Esophagus (tissue), 2 donors: ENCODE measurements around the gene LRRN2. TPM values are rescaled to one million over a fixed set of nuclear protein-coding genes. Genes with fewer than 3 reads are reported as not detected.

ENCODE experiments used
- H3K27ac ChIP-seq, 2 donors: one replicate each; pipeline ENCODE4 v1.5.1; 2013; ENCODE audit warnings: low read depth in 2 of 2, mild to moderate bottlenecking in 2 of 2, inconsistent platforms in 1 of 2, low read length in 1 of 2, moderate library complexity in 1 of 2
- H3K27me3 ChIP-seq, 2 donors: one replicate each; pipeline ENCODE4 v1.6.1; 2013; ENCODE audit warnings: low read length in 2 of 2, control low read depth in 1 of 2, mild to moderate bottlenecking in 1 of 2; ENCODE audit not compliant: insufficient read depth in 2 of 2, control insufficient read depth in 1 of 2
- H3K36me3 ChIP-seq, 2 donors: one replicate each; pipeline ENCODE4 v1.6.1; 2013; ENCODE audit warnings: low read length in 1 of 2; ENCODE audit not compliant: control insufficient read depth in 2 of 2, insufficient read depth in 2 of 2
- H3K4me1 ChIP-seq, 2 donors: one replicate each; pipeline ENCODE4 v1.6.1; 2013; ENCODE audit warnings: low read length in 1 of 2; ENCODE audit not compliant: control insufficient read depth in 2 of 2, insufficient read depth in 2 of 2
- H3K4me3 ChIP-seq, 2 donors: one replicate each; pipeline ENCODE4 v1.5.1; 2013; ENCODE audit warnings: low read length in 2 of 2, mild to moderate bottlenecking in 2 of 2, low read depth in 1 of 2, moderate library complexity in 1 of 2
- H3K9me3 ChIP-seq, 2 donors: one replicate each; pipeline ENCODE4 v1.6.1; 2013; ENCODE audit warnings: mild to moderate bottlenecking in 2 of 2, low read depth in 1 of 2, low read length in 1 of 2, moderate library complexity in 1 of 2; ENCODE audit not compliant: control insufficient read depth in 2 of 2, insufficient read depth in 1 of 2
- WGBS, 2 donors: extraction: QIAGEN DNeasy Blood & Tissue Kit; methylation state at CpG; one replicate each; pipeline ENCODE4 v1.1.7; 2013; 5-methylcytosine and 5-hydroxymethylcytosine counted together
- polyA plus RNA-seq, 2 donors: library from polyadenylated mRNA; stranded (reverse); fragments of 200-250 nt; gene quantifications; one replicate each; pipeline ENCODE4 v1.2.3, GENCODE V29; 2013
- donor health status: healthy with polysubstance abuse.
- donor health status: Bipolar disorder and iron deficiency.

The LRRN2 gene
- polyA plus RNA-seq, 2 donors: 0.65 to 0.88 TPM

GRCh38 chr1:204705493-204705811, 19.9 kb upstream of the LRRN2 start:
- no peak overlapping the region for H3K4me3 ChIP-seq
- H3K27me3 ChIP-seq: no peaks in the 10 kb centered on the region
- 84 to 88% methylated on average over 5 of the region's 5 CpGs for WGBS, 2 donors
- no peaks in the 10 kb centered on the region for H3K36me3 ChIP-seq
- H3K4me1 ChIP-seq: no peaks in the 10 kb centered on the region
- H3K9me3 ChIP-seq: no peaks in the 10 kb centered on the region
- H3K27ac ChIP-seq: no peak overlapping the region

GRCh38 chr1:204704794-204705492, 19.4 kb upstream of the LRRN2 start:
- Histone ChIP-seq H3K4me1 (no peaks in the 10 kb centered on the region), H3K27me3 (no peaks in the 10 kb centered on the region), H3K27ac (no peak overlapping the region), H3K4me3 (no peak overlapping the region), H3K36me3 (no peaks in the 10 kb centered on the region), H3K9me3 (no peaks in the 10 kb centered on the region)
- WGBS, 2 donors: 89% methylated on average over 4 of the region's 4 CpGs

GRCh38 chr1:204703826-204704612, 18.5 kb upstream of the LRRN2 start:
- no peaks in the 10 kb centered on the region for H3K9me3 ChIP-seq
- WGBS, 2 donors: 52 to 62% methylated on average over 16 of the region's 16 CpGs
- no peaks in the 10 kb centered on the region for H3K4me1 ChIP-seq
- H3K36me3 ChIP-seq: no peaks in the 10 kb centered on the region
- H3K27ac ChIP-seq: no peak overlapping the region
- no peaks in the 10 kb centered on the region for H3K27me3 ChIP-seq
- no peak overlapping the region for H3K4me3 ChIP-seq

GRCh38 chr1:204703268-204703664, 17.7 kb upstream of the LRRN2 start:
- H3K36me3 ChIP-seq: no peaks in the 10 kb centered on the region
- H3K27me3 ChIP-seq: no peaks in the 10 kb centered on the region
- WGBS, 2 donors: 32 to 43% methylated on average over 5 of the region's 5 CpGs
- H3K27ac ChIP-seq: no peak overlapping the region
- H3K4me1 ChIP-seq: no peaks in the 10 kb centered on the region
- no peak overlapping the region for H3K4me3 ChIP-seq
- H3K9me3 ChIP-seq: no peaks in the 10 kb centered on the region

GRCh38 chr1:204702552-204703267, 17.2 kb upstream of the LRRN2 start:
- Histone ChIP-seq H3K27me3 (no peaks in the 10 kb centered on the region), H3K4me3 (no peak overlapping the region), H3K9me3 (no peaks in the 10 kb centered on the region), H3K27ac (no peak overlapping the region), H3K36me3 (no peaks in the 10 kb centered on the region), H3K4me1 (no peaks in the 10 kb centered on the region)
- 66% methylated on average over 8 of the region's 8 CpGs for WGBS, 2 donors

GRCh38 chr1:204701229-204701628, 15.7 kb upstream of the LRRN2 start:
- 81 to 87% methylated on average over 3 of the region's 3 CpGs for WGBS, 2 donors
- Histone ChIP-seq H3K27me3 (no peaks in the 10 kb centered on the region), H3K27ac (no peak overlapping the region), H3K4me1 (no peaks in the 10 kb centered on the region), H3K9me3 (no peaks in the 10 kb centered on the region), H3K4me3 (no peak overlapping the region), H3K36me3 (no peaks in the 10 kb centered on the region)

- H3K36me3 ChIP-seq: no peaks in the 10 kb centered on the region
- no peak overlapping the region for H3K27ac ChIP-seq
- no peaks in the 10 kb centered on the region for H3K4me1 ChIP-seq
- no peaks in the 10 kb centered on the region for H3K9me3 ChIP-seq
- 45 to 58% methylated on average over 5 of the region's 5 CpGs for WGBS, 2 donors
- H3K4me3 ChIP-seq: no peak overlapping the region
- no peaks in the 10 kb centered on the region for H3K27me3 ChIP-seq
Observed at GRCh38 chr1:204697893-204698292, 12.4 kb upstream of the LRRN2 start.

GRCh38 chr1:204696606-204697005, 11.1 kb upstream of the LRRN2 start:
- Histone ChIP-seq H3K4me1 (no peaks in the 10 kb centered on the region), H3K27me3 (no peaks in the 10 kb centered on the region), H3K4me3 (no peak overlapping the region), H3K27ac (no peak overlapping the region), H3K36me3 (no peaks in the 10 kb centered on the region), H3K9me3 (no peaks in the 10 kb centered on the region)
- WGBS, 2 donors: 90% methylated on average over 17 of the region's 17 CpGs

- Histone ChIP-seq H3K4me3 (no peak overlapping the region), H3K9me3 (no peaks in the 10 kb centered on the region), H3K27me3 (no peaks in the 10 kb centered on the region), H3K36me3 (no peaks in the 10 kb centered on the region), H3K27ac (no peak overlapping the region), H3K4me1 (no peaks in the 10 kb centered on the region)
- 74 to 77% methylated on average over 5 of the region's 5 CpGs for WGBS, 2 donors
Observed at GRCh38 chr1:204695692-204696091, 10.2 kb upstream of the LRRN2 start.
